Ovary (tissue), 3 donors: ENCODE results near the gene ZW10.

ENCODE experiments used
- POLR2A ChIP-seq: fragments of 450-650 bp; IDR thresholded peaks from one replicate; pipeline ENCODE4 v1.6.1; 2017; ENCODE audit warnings: antibody characterized with exemption, mild to moderate bottlenecking, moderate library complexity
- TF ChIP-seq, protein P1 (sequence below), 3 donors: fragments of 450-650 bp in 2 of 3; fragments of 200-600 bp in 1 of 3; IDR thresholded peaks; one replicate each; pipeline versions ENCODE4 v1.5.1 to v1.8.0; 2016 to 2022; ENCODE audit warnings: antibody characterized with exemption in 3 of 3, mild to moderate bottlenecking in 1 of 3
- donor health status: DM: no; HTN: no; CAD: no.

DNA sequence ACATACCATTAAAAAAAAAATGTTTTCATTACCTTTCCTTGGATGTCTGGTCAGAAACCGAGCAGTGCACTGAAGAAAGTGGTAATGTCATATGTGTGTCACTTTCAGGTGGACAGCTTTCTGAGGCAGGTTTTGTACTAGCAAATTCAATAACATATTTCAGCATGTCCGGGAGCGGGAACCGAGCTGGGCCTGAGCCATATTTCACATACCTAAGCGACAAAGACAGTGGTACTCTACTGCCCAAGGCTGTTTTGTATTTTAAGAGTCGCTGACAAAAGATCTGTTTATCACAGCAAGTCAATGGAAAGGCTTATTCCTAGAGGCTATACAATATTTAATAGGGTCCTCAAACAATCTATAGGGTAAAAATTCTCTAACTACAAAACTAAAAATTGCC lies 44.1 kb upstream of the ZW10 start:
- TF ChIP-seq, protein P1, sequence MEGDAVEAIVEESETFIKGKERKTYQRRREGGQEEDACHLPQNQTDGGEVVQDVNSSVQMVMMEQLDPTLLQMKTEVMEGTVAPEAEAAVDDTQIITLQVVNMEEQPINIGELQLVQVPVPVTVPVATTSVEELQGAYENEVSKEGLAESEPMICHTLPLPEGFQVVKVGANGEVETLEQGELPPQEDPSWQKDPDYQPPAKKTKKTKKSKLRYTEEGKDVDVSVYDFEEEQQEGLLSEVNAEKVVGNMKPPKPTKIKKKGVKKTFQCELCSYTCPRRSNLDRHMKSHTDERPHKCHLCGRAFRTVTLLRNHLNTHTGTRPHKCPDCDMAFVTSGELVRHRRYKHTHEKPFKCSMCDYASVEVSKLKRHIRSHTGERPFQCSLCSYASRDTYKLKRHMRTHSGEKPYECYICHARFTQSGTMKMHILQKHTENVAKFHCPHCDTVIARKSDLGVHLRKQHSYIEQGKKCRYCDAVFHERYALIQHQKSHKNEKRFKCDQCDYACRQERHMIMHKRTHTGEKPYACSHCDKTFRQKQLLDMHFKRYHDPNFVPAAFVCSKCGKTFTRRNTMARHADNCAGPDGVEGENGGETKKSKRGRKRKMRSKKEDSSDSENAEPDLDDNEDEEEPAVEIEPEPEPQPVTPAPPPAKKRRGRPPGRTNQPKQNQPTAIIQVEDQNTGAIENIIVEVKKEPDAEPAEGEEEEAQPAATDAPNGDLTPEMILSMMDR (IDR thresholded peaks at IDR 0.05) = no peak
- TF ChIP-seq POLR2A = no peak
